HepG2 (cell line): Measurements from ENCODE around the gene SRP9. TPM values are rescaled to one million over a fixed set of nuclear protein-coding genes. Genes with fewer than 3 reads are reported as not detected.

Experiments used
- BHLHE40 ChIP-seq: IDR thresholded peaks from 2 replicates; pipeline ENCODE4 v1.6.1; 2011; ENCODE audit warnings: low read length, improper control_type of control experiment
- HOXD1 ChIP-seq: sonication (generic); formaldehyde crosslinking; IDR thresholded peaks from 2 replicates; pipeline ENCODE4 v1.5.0; 2020; ENCODE audit warnings: missing genetic modification reagents
- MAZ ChIP-seq, 2 experiments: sonication (generic) in 1 of 2; formaldehyde crosslinking in 1 of 2; IDR thresholded peaks; 2 replicates each; pipeline versions ENCODE4 v1.5.0 to v1.6.1; 2012 to 2020; ENCODE audit warnings: low read depth in 2 of 2, mild to moderate bottlenecking in 2 of 2, borderline replicate concordance in 1 of 2, improper control_type of control experiment in 1 of 2, low read length in 1 of 2, missing genetic modification reagents in 1 of 2, moderate library complexity in 1 of 2
- MEIS1 ChIP-seq: sonication (generic); formaldehyde crosslinking; IDR thresholded peaks from 2 replicates; pipeline ENCODE4 v1.9.0; 2021; ENCODE audit warnings: mild to moderate bottlenecking, missing genetic modification reagents, moderate library complexity, borderline replicate concordance
- SAFB2 ChIP-seq: sonication (generic); formaldehyde crosslinking; IDR thresholded peaks from 2 replicates; pipeline ENCODE4 v1.5.1; 2020; ENCODE audit warnings: missing genetic modification reagents, low read depth, mild to moderate bottlenecking, borderline replicate concordance
- SOX5 ChIP-seq: IDR thresholded peaks from 2 replicates; pipeline ENCODE4 v1.6.1; 2016; ENCODE audit warnings: borderline replicate concordance
- XRCC5 ChIP-seq: fragments of 200-400 bp; formaldehyde crosslinking; optimal IDR thresholded peaks from 2 replicates; pipeline ENCODE3; 2017; ENCODE audit warnings: mild to moderate bottlenecking, low read length
- ZFX ChIP-seq: sonication (generic); formaldehyde crosslinking; IDR thresholded peaks from 2 replicates; pipeline ENCODE4 v1.4.0; 2020; ENCODE audit warnings: mild to moderate bottlenecking, low read depth, missing genetic modification reagents, moderate library complexity
- ZNF383 ChIP-seq: sonication (generic); formaldehyde crosslinking; IDR thresholded peaks from 2 replicates; pipeline ENCODE4 v1.4.0; 2020; ENCODE audit warnings: missing genetic modification reagents, mild to moderate bottlenecking, borderline replicate concordance
- ZNF501 ChIP-seq: sonication (generic); formaldehyde crosslinking; IDR thresholded peaks from 2 replicates; pipeline ENCODE4 v1.5.1; 2020; ENCODE audit warnings: mild to moderate bottlenecking, moderate library complexity, missing genetic modification reagents
- ZNF737 ChIP-seq: sonication (generic); formaldehyde crosslinking; IDR thresholded peaks from 2 replicates; pipeline ENCODE4 v1.5.0; 2020; ENCODE audit warnings: missing genetic modification reagents, mild to moderate bottlenecking, borderline replicate concordance
- ZNF850 ChIP-seq: sonication (generic); formaldehyde crosslinking; conservative IDR thresholded peaks from 2 replicates; pipeline ENCODE4 v1.9.0; 2021; ENCODE audit warnings: mild to moderate bottlenecking, missing genetic modification reagents
- polyA plus RNA-seq, 8 experiments: library from polyadenylated mRNA; depleted of rRNA in 3 of 8; stranded (reverse) in 7 of 8; unstranded in 1 of 8; fragments of >200 nt; fragmentation: Illumina TruSeq in 4 of 8; extraction: Trizol in 4 of 8; gene quantifications; 2 replicates each; pipeline versions ENCODE4 v1.2.1 to v1.2.3, GENCODE V29; 2011 to 2016; ENCODE audit warnings: low read depth in 4 of 8, missing spikeins in 1 of 8, mixed read lengths in 1 of 8; ENCODE audit not compliant: insufficient read depth in 1 of 8
- total RNA-seq, 5 experiments: library from RNA; depleted of rRNA; stranded (reverse); fragments of >200 nt; fragmentation: Illumina TruSeq; extraction: Trizol; gene quantifications; 2 replicates each; pipeline ENCODE4 v1.2.3, GENCODE V29; 2016; ENCODE audit warnings: low read depth in 1 of 5
- TF ChIP-seq, protein P1 (sequence below): sonication (generic); formaldehyde crosslinking; IDR thresholded peaks from 2 replicates; pipeline ENCODE4 v1.4.0; 2020; ENCODE audit warnings: missing genetic modification reagents
- TF ChIP-seq, protein P2 (sequence below): sonication (generic); formaldehyde crosslinking; IDR thresholded peaks from 2 replicates; pipeline ENCODE4 v1.5.1; 2020; ENCODE audit warnings: missing genetic modification reagents, mild to moderate bottlenecking, borderline replicate concordance
- TF ChIP-seq, protein P3 (sequence below): sonication (generic); formaldehyde crosslinking; IDR thresholded peaks from 2 replicates; pipeline ENCODE4 v1.5.1; 2020; ENCODE audit warnings: mild to moderate bottlenecking, missing genetic modification reagents, moderate library complexity
- TF ChIP-seq, protein P4 (sequence below), 2 experiments: sonication (generic) in 1 of 2; formaldehyde crosslinking in 1 of 2; IDR thresholded peaks; 2 replicates each; pipeline versions ENCODE4 v1.5.1 to v1.6.1; 2011 to 2020; ENCODE audit warnings: borderline replicate concordance in 1 of 2, low read depth in 1 of 2, low read length in 1 of 2, mild to moderate bottlenecking in 1 of 2, missing genetic modification reagents in 1 of 2, moderate library complexity in 1 of 2
- TF ChIP-seq, protein P5 (sequence below): sonication (generic); formaldehyde crosslinking; conservative IDR thresholded peaks from 2 replicates; pipeline ENCODE4 v1.4.0; 2020; ENCODE audit warnings: missing genetic modification reagents

Gene SRP9
- total and polyA plus RNA-seq, 2 of the 13 experiments (the other 11 are each of a cell fraction or from before 2014, with no cell fraction given): 251 to 307 TPM

DNA sequence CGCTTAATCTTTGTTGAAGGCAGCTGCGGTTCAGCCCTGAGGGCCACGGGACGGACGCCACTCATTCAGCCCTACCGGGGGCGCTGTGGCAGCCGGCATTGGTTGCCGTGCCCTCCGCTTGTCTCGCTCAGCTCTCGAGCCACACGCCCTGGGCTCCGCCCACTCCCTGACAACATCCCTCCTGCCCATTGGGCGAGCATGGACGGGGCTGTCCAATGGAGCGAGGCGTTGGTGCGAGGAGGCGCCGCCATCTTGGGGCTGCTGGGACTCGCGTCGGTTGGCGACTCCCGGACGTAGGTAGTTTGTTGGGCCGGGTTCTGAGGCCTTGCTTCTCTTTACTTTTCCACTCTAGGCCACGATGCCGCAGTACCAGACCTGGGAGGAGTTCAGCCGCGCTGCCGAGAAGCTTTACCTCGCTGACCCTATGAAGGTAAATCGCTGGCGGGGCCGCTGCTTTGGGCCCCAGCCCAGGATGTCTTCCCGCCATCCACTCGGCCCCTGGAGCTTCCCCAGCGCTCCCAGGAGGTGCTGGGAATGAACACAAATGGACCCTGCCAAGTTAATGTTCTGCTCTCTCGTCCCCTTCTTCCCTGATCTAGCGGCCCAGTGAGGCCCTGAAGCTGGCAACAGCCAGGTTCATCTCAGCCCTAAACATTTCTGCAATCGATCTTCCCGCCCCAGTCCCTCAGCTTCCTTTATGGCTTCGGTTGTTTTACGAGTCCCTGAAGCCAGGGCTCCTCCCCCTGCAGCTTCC is at the start of gene SRP9 (continued):
- TF ChIP-seq, protein P1, sequence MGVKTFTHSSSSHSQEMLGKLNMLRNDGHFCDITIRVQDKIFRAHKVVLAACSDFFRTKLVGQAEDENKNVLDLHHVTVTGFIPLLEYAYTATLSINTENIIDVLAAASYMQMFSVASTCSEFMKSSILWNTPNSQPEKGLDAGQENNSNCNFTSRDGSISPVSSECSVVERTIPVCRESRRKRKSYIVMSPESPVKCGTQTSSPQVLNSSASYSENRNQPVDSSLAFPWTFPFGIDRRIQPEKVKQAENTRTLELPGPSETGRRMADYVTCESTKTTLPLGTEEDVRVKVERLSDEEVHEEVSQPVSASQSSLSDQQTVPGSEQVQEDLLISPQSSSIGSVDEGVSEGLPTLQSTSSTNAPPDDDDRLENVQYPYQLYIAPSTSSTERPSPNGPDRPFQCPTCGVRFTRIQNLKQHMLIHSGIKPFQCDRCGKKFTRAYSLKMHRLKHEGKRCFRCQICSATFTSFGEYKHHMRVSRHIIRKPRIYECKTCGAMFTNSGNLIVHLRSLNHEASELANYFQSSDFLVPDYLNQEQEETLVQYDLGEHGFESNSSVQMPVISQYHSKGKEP: no peak; the same call in 1 of the 2 replicates
- TF ChIP-seq ZNF383 (0 out of 2 replicates have a peak, but pooled peaks have one; percentile 61), ZFX (CRISPR knock-in tag) (peak; percentile 97), HOXD1 (peak; percentile 56; the same call in 1 of the 2 replicates), MAZ (IDR thresholded peaks at IDR 0.05; ENCODE audit: borderline replicate concordance, low read depth, low read length) (no peak), MAZ (CRISPR knock-in tag; IDR thresholded peaks at IDR 0.05; ENCODE audit: low read depth) (peak; percentile 84), SAFB2 (CRISPR knock-in tag) (peak; percentile 15; the same call in 1 of the 2 replicates), ZNF737 (CRISPR knock-in tag) (no peak), MEIS1 (peak; percentile 85; the same call in 1 of the 2 replicates), ZNF850 (CRISPR knock-in tag) (no peak), XRCC5 (peak; percentile 97), ZNF501 (CRISPR knock-in tag) (peak; percentile 87), BHLHE40 (0 out of 2 replicates have a peak, but pooled peaks have one; percentile 30), SOX5 (CRISPR knock-in tag) (peak; percentile 51; the same call in 1 of the 2 replicates)
- TF ChIP-seq, protein P2, sequence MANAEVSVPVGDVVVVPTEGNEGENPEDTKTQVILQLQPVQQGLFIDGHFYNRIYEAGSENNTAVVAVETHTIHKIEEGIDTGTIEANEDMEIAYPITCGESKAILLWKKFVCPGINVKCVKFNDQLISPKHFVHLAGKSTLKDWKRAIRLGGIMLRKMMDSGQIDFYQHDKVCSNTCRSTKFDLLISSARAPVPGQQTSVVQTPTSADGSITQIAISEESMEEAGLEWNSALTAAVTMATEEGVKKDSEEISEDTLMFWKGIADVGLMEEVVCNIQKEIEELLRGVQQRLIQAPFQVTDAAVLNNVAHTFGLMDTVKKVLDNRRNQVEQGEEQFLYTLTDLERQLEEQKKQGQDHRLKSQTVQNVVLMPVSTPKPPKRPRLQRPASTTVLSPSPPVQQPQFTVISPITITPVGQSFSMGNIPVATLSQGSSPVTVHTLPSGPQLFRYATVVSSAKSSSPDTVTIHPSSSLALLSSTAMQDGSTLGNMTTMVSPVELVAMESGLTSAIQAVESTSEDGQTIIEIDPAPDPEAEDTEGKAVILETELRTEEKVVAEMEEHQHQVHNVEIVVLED (CRISPR knock-in tag): peak; percentile 71
- TF ChIP-seq, protein P3, sequence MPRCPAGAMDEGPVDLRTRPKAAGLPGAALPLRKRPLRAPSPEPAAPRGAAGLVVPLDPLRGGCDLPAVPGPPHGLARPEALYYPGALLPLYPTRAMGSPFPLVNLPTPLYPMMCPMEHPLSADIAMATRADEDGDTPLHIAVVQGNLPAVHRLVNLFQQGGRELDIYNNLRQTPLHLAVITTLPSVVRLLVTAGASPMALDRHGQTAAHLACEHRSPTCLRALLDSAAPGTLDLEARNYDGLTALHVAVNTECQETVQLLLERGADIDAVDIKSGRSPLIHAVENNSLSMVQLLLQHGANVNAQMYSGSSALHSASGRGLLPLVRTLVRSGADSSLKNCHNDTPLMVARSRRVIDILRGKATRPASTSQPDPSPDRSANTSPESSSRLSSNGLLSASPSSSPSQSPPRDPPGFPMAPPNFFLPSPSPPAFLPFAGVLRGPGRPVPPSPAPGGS: peak; percentile 73; the same call in 1 of the 2 replicates
- TF ChIP-seq, protein P4, sequence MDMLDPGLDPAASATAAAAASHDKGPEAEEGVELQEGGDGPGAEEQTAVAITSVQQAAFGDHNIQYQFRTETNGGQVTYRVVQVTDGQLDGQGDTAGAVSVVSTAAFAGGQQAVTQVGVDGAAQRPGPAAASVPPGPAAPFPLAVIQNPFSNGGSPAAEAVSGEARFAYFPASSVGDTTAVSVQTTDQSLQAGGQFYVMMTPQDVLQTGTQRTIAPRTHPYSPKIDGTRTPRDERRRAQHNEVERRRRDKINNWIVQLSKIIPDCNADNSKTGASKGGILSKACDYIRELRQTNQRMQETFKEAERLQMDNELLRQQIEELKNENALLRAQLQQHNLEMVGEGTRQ (IDR thresholded peaks at IDR 0.05; ENCODE audit: low read depth, low read length): no peak
- TF ChIP-seq, protein P4 (CRISPR knock-in tag; IDR thresholded peaks at IDR 0.05; ENCODE audit: borderline replicate concordance): no peak
- TF ChIP-seq, protein P5, sequence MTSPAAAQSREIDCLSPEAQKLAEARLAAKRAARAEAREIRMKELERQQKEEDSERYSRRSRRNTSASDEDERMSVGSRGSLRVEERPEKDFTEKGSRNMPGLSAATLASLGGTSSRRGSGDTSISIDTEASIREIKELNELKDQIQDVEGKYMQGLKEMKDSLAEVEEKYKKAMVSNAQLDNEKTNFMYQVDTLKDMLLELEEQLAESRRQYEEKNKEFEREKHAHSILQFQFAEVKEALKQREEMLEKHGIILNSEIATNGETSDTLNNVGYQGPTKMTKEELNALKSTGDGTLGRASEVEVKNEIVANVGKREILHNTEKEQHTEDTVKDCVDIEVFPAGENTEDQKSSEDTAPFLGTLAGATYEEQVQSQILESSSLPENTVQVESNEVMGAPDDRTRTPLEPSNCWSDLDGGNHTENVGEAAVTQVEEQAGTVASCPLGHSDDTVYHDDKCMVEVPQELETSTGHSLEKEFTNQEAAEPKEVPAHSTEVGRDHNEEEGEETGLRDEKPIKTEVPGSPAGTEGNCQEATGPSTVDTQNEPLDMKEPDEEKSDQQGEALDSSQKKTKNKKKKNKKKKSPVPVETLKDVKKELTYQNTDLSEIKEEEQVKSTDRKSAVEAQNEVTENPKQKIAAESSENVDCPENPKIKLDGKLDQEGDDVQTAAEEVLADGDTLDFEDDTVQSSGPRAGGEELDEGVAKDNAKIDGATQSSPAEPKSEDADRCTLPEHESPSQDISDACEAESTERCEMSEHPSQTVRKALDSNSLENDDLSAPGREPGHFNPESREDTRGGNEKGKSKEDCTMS (CRISPR knock-in tag): no peak
